K562 (cell line): ENCODE measurements around the gene MAST1. TPM values are rescaled to one million over a fixed set of nuclear protein-coding genes. Genes with fewer than 3 reads are reported as not detected.
A peak's percentile ranks its signal among the peaks of the same experiment; 100 is the strongest.

ENCODE experiments used
- C11orf30 ChIP-seq: fragments of 450-650 bp; IDR thresholded peaks from 2 replicates; pipeline ENCODE4 v1.6.1; 2016; ENCODE audit warnings: low read depth, mild to moderate bottlenecking
- COPS2 ChIP-seq: fragments of 450-650 bp; conservative IDR thresholded peaks from 2 replicates; pipeline ENCODE4 v1.6.1; 2016; ENCODE audit warnings: mild to moderate bottlenecking, moderate library complexity
- FOXA3 ChIP-seq, 2 experiments: fragments of 450-650 bp in 1 of 2; sonication (generic) in 1 of 2; formaldehyde crosslinking; IDR thresholded peaks in 1 of 2; conservative IDR thresholded peaks in 1 of 2; 2 replicates each; pipeline versions ENCODE4 v1.4.0 to v1.8.0; 2020 to 2022; ENCODE audit warnings: mild to moderate bottlenecking in 2 of 2, missing genetic modification reagents in 1 of 2
- MTA2 ChIP-seq: fragments of 450-650 bp; IDR thresholded peaks from 2 replicates; pipeline ENCODE4 v1.6.1; 2016; ENCODE audit warnings: low read depth
- PPARD ChIP-seq: fragments of 250-450 bp; sonication (Bioruptor Pico); IDR thresholded peaks from 2 replicates; pipeline ENCODE4 v1.8.0; 2022; ENCODE audit warnings: inconsistent platforms, mild to moderate bottlenecking, moderate library complexity
- RAD51 ChIP-seq: fragments of 450-650 bp; IDR thresholded peaks from 2 replicates; pipeline ENCODE4 v1.7.1; 2016; ENCODE audit warnings: low read depth, mild to moderate bottlenecking, borderline replicate concordance
- ZNF584 ChIP-seq: fragments of 200-800 bp; sonication (Bioruptor generic); IDR thresholded peaks from 2 replicates; pipeline ENCODE4 v1.6.1; 2016; ENCODE audit warnings: low read depth, mild to moderate bottlenecking, missing genetic modification characterization, missing compliant biosample characterization
- ZNF696 ChIP-seq: fragments of 250-450 bp; sonication (Bioruptor Pico); conservative IDR thresholded peaks from 2 replicates; pipeline ENCODE4 v1.4.0; 2020; ENCODE audit warnings: mild to moderate bottlenecking, moderate library complexity
- polyA plus RNA-seq, 8 experiments: library from polyadenylated mRNA; depleted of rRNA in 4 of 8; stranded (reverse) in 5 of 8; unstranded in 3 of 8; fragments of >200 nt; fragmentation: Nextera tagmentation in 2 of 8; fragmentation: Illumina TruSeq in 1 of 8; extraction: Ambion mirVana in 2 of 8; extraction: Trizol in 1 of 8; gene quantifications; 2 replicates each; pipeline versions ENCODE4 v1.2.1 to v1.2.3, GENCODE V29; 2011 to 2014; ENCODE audit warnings: inconsistent platforms in 1 of 8, missing spikeins in 1 of 8
- total RNA-seq, 7 experiments: library from RNA; depleted of rRNA in 6 of 7; stranded (reverse); fragments of >200 nt in 6 of 7; fragmentation: Illumina TruSeq in 2 of 7; extraction: Trizol in 2 of 7; gene quantifications; 2 replicates each; pipeline versions ENCODE4 v1.2.1 to v1.2.3, GENCODE V29; 2011 to 2021; ENCODE audit warnings: low replicate concordance in 1 of 7
- TF ChIP-seq, protein P1 (sequence below): sonication (generic); formaldehyde crosslinking; IDR thresholded peaks from 2 replicates; pipeline ENCODE4 v1.9.0; 2022; ENCODE audit warnings: mild to moderate bottlenecking, missing genetic modification reagents
- TF ChIP-seq, protein P2 (sequence below): fragments of 250-450 bp; sonication (Bioruptor Pico); IDR thresholded peaks from 2 replicates; pipeline ENCODE4 v1.4.0; 2020
- TF ChIP-seq, protein P3 (sequence below): sonication (generic); formaldehyde crosslinking; IDR thresholded peaks from 2 replicates; pipeline ENCODE4 v1.8.0; 2022; ENCODE audit warnings: missing genetic modification reagents, mild to moderate bottlenecking, borderline replicate concordance
- TF ChIP-seq, protein P4 (sequence below): sonication (generic); formaldehyde crosslinking; IDR thresholded peaks from 2 replicates; pipeline ENCODE4 v1.8.1; 2023; ENCODE audit warnings: missing genetic modification reagents, mild to moderate bottlenecking, borderline replicate concordance
- TF ChIP-seq, protein P5 (sequence below): fragments of 450-650 bp; formaldehyde crosslinking; IDR thresholded peaks from 2 replicates; pipeline ENCODE4 v1.4.0; 2020; ENCODE audit warnings: mild to moderate bottlenecking, mixed read lengths

The MAST1 gene
- total and polyA plus RNA-seq, 9 of the 15 experiments (the other 6 are each of a cell fraction or from before 2014, with no cell fraction given): 0.48 to 10.3 (median 3.9) TPM

DNA sequence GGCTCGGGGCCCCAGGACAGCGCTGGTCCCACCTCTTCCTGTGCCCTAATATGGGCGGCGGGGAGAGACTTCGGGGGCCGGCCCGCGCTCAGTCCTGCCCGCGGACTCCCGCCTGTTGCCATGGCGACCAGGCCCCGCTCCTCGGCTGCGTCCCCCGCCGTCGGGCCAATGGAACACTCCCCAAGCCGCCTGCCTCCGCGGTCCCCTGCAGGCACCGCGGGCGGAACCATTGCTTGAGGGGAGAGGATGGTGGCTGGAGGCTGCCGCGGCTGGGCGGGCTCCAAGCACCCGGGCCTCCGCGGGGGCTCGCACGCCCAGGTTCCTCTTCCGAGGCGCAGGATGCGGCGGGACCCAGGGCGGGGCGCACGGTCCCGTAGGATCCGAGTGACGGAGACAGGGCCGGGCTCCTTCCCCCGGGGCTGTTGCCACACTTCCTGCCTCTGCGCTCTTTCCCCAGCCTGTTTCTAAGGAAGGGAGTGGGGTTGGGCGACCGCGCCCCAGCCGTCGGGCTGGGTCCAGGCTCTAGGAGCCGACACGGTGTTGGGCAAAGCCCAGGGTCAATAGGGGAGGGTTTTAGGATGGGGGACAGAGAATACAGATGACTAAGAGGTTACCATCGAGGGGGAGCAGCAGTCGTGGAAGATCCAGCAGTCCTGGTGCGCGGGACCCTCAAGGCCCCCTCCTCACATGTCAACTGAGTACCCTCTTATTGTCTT lies 48.3 kb upstream of the MAST1 start (continued):
- TF ChIP-seq, protein P1, sequence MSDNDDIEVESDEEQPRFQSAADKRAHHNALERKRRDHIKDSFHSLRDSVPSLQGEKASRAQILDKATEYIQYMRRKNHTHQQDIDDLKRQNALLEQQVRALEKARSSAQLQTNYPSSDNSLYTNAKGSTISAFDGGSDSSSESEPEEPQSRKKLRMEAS: peak; percentile 39; the same call in 1 of the 2 replicates
- TF ChIP-seq PPARD (no peak), C11orf30 (no peak), RAD51 (no peak), MTA2 (no peak), COPS2 (no peak), ZNF584 (CRISPR knock-in tag) (no peak), ZNF696 (no peak), FOXA3 (CRISPR knock-in tag; conservative IDR thresholded peaks at IDR 0.05 in 1 of 2, IDR thresholded peaks at IDR 0.05 in 1 of 2) (no peak)
- TF ChIP-seq, protein P2, sequence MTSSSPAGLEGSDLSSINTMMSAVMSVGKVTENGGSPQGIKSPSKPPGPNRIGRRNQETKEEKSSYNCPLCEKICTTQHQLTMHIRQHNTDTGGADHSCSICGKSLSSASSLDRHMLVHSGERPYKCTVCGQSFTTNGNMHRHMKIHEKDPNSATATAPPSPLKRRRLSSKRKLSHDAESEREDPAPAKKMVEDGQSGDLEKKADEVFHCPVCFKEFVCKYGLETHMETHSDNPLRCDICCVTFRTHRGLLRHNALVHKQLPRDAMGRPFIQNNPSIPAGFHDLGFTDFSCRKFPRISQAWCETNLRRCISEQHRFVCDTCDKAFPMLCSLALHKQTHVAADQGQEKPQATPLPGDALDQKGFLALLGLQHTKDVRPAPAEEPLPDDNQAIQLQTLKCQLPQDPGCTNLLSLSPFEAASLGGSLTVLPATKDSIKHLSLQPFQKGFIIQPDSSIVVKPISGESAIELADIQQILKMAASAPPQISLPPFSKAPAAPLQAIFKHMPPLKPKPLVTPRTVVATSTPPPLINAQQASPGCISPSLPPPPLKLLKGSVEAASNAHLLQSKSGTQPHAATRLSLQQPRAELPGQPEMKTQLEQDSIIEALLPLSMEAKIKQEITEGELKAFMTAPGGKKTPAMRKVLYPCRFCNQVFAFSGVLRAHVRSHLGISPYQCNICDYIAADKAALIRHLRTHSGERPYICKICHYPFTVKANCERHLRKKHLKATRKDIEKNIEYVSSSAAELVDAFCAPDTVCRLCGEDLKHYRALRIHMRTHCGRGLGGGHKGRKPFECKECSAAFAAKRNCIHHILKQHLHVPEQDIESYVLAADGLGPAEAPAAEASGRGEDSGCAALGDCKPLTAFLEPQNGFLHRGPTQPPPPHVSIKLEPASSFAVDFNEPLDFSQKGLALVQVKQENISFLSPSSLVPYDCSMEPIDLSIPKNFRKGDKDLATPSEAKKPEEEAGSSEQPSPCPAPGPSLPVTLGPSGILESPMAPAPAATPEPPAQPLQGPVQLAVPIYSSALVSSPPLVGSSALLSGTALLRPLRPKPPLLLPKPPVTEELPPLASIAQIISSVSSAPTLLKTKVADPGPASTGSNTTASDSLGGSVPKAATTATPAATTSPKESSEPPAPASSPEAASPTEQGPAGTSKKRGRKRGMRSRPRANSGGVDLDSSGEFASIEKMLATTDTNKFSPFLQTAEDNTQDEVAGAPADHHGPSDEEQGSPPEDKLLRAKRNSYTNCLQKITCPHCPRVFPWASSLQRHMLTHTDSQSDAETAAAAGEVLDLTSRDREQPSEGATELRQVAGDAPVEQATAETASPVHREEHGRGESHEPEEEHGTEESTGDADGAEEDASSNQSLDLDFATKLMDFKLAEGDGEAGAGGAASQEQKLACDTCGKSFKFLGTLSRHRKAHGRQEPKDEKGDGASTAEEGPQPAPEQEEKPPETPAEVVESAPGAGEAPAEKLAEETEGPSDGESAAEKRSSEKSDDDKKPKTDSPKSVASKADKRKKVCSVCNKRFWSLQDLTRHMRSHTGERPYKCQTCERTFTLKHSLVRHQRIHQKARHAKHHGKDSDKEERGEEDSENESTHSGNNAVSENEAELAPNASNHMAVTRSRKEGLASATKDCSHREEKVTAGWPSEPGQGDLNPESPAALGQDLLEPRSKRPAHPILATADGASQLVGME (CRISPR knock-in tag): peak; percentile 95
- TF ChIP-seq, protein P3, sequence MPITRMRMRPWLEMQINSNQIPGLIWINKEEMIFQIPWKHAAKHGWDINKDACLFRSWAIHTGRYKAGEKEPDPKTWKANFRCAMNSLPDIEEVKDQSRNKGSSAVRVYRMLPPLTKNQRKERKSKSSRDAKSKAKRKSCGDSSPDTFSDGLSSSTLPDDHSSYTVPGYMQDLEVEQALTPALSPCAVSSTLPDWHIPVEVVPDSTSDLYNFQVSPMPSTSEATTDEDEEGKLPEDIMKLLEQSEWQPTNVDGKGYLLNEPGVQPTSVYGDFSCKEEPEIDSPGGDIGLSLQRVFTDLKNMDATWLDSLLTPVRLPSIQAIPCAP (CRISPR knock-in tag): no peak
- TF ChIP-seq, protein P4, sequence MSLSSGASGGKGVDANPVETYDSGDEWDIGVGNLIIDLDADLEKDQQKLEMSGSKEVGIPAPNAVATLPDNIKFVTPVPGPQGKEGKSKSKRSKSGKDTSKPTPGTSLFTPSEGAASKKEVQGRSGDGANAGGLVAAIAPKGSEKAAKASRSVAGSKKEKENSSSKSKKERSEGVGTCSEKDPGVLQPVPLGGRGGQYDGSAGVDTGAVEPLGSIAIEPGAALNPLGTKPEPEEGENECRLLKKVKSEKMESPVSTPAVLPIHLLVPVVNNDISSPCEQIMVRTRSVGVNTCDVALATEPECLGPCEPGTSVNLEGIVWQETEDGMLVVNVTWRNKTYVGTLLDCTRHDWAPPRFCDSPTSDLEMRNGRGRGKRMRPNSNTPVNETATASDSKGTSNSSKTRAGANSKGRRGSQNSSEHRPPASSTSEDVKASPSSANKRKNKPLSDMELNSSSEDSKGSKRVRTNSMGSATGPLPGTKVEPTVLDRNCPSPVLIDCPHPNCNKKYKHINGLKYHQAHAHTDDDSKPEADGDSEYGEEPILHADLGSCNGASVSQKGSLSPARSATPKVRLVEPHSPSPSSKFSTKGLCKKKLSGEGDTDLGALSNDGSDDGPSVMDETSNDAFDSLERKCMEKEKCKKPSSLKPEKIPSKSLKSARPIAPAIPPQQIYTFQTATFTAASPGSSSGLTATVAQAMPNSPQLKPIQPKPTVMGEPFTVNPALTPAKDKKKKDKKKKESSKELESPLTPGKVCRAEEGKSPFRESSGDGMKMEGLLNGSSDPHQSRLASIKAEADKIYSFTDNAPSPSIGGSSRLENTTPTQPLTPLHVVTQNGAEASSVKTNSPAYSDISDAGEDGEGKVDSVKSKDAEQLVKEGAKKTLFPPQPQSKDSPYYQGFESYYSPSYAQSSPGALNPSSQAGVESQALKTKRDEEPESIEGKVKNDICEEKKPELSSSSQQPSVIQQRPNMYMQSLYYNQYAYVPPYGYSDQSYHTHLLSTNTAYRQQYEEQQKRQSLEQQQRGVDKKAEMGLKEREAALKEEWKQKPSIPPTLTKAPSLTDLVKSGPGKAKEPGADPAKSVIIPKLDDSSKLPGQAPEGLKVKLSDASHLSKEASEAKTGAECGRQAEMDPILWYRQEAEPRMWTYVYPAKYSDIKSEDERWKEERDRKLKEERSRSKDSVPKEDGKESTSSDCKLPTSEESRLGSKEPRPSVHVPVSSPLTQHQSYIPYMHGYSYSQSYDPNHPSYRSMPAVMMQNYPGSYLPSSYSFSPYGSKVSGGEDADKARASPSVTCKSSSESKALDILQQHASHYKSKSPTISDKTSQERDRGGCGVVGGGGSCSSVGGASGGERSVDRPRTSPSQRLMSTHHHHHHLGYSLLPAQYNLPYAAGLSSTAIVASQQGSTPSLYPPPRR (CRISPR knock-in tag): no peak
- TF ChIP-seq, protein P5, sequence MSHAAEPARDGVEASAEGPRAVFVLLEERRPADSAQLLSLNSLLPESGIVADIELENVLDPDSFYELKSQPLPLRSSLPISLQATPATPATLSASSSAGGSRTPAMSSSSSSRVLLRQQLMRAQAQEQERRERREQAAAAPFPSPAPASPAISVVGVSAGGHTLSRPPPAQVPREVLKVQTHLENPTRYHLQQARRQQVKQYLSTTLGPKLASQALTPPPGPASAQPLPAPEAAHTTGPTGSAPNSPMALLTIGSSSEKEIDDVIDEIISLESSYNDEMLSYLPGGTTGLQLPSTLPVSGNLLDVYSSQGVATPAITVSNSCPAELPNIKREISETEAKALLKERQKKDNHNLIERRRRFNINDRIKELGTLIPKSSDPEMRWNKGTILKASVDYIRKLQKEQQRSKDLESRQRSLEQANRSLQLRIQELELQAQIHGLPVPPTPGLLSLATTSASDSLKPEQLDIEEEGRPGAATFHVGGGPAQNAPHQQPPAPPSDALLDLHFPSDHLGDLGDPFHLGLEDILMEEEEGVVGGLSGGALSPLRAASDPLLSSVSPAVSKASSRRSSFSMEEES (CRISPR knock-in tag): no peak
